T-helper 2 cell treated with Interferon-gamma antibody and Interleukin-4, amounts not matched to agents 100 ng/mL and 5 ng/mL, for 36 hours (primary cell): ENCODE data around the gene RPP14. TPM values are rescaled to one million over a fixed set of nuclear protein-coding genes. Genes with fewer than 3 reads are reported as not detected.

Experiments
- intact Hi-C: fragments of 100-400 bp; cut with micrococcal nuclease; formaldehyde crosslinking; loops from one replicate; pipeline ENCODE4 v1.15.1; 2023
- total RNA-seq: library from RNA; stranded (reverse); gene quantifications from 2 replicates; pipeline ENCODE4 v1.2.3, GENCODE V29; 2022

RPP14 gene
- total RNA-seq, 1 donor from 2014 or later, result 16.9 TPM

DNA sequence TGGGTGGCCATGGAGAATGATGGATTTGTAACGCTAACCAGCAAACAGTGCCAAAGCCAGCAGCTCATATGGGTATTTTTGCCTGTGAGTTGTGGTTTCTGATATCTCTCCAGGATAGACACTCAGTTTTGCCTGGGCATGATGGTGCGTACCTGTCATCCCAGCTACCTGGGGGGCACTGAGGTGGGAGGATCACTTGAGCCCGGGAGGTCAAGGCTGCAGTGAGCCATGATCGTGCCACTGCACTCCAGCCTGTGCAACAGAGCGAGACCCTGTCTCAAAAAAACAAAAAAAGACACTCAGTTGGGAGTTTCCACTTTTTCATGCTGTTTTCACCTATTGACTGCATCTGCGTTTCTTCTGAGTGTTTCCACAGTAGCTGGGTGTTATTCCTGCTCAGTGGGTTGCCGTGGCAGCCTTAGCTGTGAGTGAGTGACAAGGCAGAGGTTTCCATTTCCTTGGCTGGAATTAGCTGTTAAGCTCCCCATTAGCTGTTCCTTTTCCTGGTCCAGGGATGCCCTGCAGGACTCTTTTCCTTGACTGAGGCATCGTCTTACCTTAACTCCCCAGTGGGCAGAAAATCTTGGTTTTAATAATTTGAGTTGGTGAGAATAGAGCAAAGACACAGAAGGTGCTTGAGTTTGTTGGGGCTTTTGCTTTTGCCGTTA lies 14.2 kb upstream of the RPP14 start:
- intact Hi-C loops, result no loop called here

- intact Hi-C loops, result no loop called here
Observed at GRCh38 chr3:58292866-58293265, 13.2 kb upstream of the RPP14 start.

DNA sequence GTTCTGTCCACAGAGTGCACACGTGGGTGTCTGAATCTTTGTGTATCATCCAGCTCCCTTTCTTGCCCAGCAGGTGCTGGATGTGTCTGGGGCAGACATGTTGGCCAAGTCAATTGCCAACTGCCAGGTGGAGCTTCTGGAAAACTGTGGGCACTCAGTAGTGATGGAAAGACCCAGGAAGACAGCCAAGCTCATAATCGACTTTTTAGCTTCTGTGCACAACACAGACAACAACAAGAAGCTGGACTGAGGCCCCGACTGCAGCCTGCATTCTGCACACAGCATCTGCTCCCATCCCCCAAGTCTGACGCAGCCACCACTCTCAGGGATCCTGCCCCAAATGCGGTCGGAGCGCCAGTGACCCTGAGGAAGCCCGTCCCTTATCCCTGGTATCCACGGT lies 12.5 kb upstream of the RPP14 start:
- intact Hi-C loops, result no loop called here

GRCh38 chr3:58296269-58296668 lies 9.8 kb upstream of the RPP14 start:
- intact Hi-C loops, result no loop called here

DNA sequence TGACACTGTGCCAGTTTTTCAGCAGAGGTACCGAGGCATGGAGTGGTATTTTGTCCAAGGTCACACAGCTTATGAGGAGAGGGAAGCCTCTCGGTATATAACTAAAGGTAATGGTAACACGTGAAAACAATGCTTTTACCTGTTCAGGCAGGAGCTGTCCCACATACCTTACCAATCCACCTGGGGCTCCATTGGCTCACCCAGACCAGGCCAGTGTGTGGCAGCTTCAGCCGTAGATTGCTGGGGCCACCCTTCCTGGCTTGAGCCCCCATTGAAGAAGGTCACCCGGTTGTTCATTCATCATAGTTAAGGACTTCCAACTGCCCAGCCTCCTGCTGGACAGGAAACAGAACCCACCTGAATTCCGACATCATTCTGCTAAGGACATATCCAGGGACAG lies 9.2 kb upstream of the RPP14 start:
- intact Hi-C loops, result no loop called here

DNA sequence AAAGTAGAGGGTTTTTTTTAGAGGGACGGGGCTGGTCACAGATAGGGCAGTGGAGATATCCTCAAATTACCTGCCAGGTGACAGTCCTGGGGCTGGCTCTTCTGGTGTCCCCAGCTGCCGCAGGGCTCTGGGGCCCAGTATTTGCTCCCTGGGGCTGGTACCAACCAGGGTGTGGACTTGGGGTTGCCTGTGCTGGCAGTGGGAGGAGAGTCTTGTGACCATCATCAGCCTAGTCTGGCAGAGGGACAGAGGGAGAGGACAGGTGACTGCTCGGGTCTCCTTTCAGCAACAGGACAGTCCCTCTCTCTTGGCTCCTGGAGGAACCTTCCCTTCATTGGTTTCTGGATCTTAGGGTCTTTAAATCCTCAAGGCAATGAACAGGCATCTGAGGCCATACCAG lies 7.9 kb upstream of the RPP14 start:
- intact Hi-C loops, result no loop called here

DNA sequence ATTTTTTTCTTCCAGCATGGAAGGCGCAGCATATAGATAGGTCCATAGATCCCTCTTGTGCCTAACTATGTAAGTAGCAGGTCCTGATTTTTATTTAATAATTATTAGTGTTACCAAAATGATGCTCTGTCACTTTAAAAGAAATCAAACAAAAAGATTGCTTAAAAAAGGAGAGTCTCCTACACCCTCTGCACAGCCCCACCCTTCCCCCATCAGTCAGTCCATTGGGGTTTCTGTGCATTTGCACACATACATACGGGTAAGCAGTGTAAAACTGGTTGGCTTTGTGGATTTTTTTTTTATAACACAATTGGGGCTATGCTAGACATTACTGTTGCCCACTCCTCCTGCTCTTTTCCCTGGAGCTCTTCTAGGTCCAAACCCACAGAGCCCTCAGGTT lies 7.0 kb upstream of the RPP14 start:
- intact Hi-C loops, result no loop called here

DNA sequence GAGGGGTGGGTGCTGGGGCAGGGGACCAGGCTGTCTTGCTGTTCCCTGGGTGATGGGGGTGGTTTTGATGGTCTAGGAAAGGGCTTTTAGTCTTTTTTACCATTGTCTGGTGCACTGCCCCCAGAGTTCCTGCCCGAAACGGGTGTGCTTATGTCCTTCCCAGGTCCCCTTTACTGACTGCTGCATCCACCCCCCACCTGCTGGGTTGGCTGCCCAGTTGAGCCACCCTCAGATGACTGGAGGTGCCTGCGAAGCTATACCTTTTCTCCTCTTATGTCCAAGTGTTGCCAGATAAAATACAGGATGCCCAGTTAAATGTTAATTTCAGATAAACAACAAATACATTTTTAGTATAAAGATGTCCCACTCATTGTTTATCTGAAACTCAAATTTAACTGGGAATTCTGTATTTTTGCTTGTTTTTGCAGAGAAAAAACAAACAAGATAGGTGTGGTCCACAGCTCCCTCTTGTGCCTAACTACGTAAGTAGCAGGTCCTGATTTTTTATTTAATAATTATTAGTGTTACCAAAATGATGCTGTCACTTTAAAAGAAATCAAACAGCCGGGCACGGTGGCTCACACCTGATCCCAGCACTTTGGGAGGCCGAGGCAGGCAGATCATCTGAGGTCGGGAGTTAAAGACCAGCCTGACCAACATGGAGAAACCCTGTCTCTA lies 6.1 kb upstream of the RPP14 start:
- intact Hi-C loops, result loop anchor here (1.0 kb wide), 1 partner anchor 113 kb away; no protein-coding TSS in a partner anchor

- intact Hi-C loops, result loop anchor here (2.0 to 5.0 kb wide), 5 partner anchors 121 to 745 kb away; partner anchors contain the start of genes ARF4, CFAP20DC and SLMAP
Observed at GRCh38 chr3:58307639-58308215, 1.7 kb downstream of the RPP14 start.

DNA sequence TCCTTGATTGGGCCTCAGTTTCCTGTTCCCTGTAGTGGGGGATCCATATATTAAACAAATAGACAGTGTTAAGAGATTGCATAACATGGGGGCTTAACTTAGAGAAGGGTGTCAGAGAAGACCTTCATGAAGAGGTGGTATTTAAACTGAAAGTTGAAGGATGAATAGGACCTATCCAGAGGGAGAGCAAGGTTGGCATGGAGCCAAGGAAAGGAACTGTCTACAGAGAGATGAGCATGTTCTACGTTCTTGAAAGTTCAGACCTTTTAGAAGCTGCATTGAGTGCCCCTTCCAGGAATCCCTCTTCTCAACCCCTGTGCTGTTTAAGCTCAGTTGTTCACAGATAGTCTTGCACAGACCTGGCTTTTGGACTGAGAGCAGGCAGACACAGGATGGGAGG lies 2.7 kb downstream of the RPP14 start:
- intact Hi-C loops, result loop anchor here (5.0 kb wide), 1 partner anchor 744 kb away; the partner anchor contains the start of gene CFAP20DC

GRCh38 chr3:58317811-58318210 lies 11.8 kb downstream of the RPP14 start:
- intact Hi-C loops, result no loop called here

DNA sequence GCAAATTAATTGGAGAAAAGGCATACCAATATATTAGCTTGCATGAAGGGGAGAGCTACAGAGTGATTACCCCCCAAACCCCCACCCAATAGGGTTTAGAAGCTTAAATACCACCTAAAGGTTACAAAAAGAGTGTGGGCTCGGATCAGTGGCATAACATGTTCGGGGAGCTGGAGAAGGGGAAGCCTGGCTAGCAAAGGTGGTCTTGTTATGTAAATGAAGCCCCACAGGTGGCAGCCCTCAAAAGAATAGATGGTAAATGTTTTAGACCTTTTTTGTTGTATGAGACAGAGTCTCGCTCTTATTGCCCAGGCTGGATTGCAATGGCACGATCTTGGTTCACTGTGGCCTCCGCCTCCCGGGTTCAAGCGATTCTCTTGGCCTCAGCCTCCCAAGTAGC lies 15.7 kb downstream of the RPP14 start:
- intact Hi-C loops, result loop anchor here (1.0 to 5.0 kb wide), 3 partner anchors 36 to 211 kb away; no protein-coding TSS in a partner anchor

- intact Hi-C loops, result loop anchor here (5.0 kb wide), 1 partner anchor 35 kb away; no protein-coding TSS in a partner anchor
Observed at GRCh38 chr3:58322793-58323192, 16.7 kb downstream of the RPP14 start.

DNA sequence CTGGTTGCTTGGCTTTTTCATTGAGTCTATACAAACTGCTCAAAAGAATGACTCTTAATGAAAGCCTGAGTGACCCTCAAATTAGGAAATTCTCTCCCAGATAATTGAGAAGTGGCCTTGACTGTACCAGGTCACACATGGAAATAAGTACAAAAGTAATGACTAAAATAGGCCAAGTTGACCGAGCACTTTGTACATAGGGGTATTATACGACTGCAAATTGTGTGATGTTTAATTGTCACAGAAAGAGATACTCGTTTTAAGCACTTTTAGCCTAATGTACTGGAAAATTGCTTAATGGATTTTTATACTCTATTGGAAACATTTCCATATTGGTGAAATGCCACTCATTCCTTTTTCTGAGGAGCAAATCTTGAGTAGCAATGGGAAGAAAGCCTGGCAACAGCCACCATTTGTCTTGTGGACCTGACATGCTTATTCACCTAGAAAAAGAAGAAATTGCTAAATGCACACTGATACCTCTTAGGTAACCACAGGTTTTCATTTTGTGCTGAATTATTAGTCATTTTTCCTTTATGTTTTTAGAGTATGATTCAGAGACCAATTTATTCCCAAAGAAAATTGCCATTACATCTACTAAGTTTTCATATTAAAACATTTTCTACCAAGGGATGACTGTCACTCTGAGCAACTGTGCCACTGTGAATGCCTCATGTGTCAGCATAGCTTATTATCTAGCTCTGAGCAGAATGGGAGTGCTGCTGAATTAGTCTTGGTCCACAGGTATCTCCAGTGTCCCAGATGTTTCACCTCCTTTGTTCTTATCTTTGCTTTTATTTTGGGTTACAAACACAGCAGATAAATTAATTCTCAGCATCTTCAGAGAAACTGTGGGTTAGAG lies 17.7 kb downstream of the RPP14 start:
- intact Hi-C loops, result loop anchor here (1.0 to 5.0 kb wide), 2 partner anchors 9 to 34 kb away; partner anchors contain the start of gene PXK

DNA sequence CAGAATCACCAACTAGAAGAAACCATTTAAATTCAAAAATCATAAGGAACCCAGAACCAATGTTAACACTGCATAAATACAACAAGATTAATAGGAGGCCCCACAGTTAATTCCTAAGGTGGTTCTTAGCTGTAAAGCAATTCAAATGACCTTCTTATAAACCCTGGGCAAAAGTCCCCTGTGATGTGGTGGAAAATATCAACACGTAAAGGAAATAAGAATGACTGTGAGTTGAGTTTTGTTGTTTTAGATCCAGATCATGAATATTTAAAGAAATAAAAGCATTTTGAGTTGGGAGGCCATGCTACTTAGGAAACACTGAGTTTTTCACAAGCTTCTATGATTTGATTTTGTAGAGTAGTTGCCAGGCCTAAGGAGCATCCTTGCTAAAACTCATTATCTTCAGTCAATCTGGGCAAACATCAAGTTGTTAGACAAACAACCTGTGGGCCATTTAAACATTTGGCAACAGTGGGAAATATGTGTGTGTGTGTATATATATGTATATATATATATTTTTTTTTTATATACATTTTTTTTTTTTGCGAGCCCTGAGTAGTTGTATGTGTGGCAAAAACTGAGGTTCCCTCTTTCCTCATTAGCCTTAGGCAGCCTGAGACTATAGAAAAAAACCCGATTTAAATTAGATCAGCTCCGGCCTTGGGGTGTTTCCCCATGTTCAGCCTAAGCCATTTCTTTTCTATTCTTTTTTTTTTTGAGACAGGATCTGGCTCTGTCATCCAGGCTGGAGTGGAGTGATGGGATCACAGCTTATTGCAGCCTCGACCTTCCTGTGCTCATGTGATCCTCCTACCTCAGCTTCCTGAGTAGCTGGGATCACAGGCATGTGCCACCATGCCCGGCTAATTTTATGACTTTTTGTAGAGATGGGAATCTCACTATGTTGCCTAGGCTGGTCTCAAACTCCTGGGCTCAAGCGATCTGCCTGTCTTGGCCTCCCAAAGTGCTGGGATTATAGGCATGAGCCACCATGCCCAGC lies 18.6 kb downstream of the RPP14 start:
- intact Hi-C loops, result loop anchor here (1.0 to 5.0 kb wide), 2 partner anchors 8 to 33 kb away; partner anchors contain the start of gene PXK

- intact Hi-C loops, result no loop called here
Observed at GRCh38 chr3:58325525-58325992, 19.5 kb downstream of the RPP14 start.

DNA sequence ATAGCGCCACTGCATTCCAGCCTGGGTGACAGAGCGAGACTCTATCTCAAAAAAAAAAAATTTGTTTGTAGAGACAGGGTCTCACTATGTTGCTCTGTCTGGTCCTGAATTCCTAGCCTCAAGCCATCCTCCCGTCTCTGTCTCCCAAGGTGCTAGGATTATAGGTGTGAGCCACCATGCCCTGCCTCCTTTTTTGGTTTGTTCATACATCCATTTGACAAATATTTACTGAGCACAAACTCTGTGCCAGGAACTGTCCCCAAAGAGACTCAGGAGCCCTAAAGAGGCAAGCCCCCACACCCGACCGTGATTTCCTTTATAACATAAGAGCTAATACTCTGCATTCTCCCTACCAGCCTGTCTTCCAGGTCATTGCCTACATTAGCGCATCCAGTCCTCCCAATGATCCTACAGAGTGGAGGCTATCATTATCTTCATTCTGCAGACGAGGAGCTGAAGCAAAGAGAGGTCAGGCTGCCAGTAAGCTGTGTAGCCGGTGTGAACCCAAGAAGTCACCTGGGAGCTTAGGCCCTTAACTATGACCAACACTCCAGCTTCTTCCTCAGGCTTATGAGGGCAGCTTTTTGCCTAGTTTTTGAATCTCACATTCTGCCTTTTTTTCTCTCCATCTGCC lies 20.3 kb downstream of the RPP14 start:
- intact Hi-C loops, result no loop called here

- intact Hi-C loops, result no loop called here
Observed at GRCh38 chr3:58329150-58329921, 23.3 kb downstream of the RPP14 start.
